Mesenchymal stem cell (in vitro differentiated cells and primary cell): ENCODE measurements around the gene COL27A1.
A peak's percentile ranks its signal among the peaks of the same experiment; 100 is the strongest.

Experiments used
- DNase-seq: peaks from one replicate; pipeline ENCODE4 v3.0.0-alpha.2; 2013
- H2AFZ ChIP-seq: one replicate; pipeline ENCODE4 v1.6.1; 2013; ENCODE audit warnings: low read depth, mild to moderate bottlenecking, control low read depth, inconsistent platforms, low read length, moderate library complexity
- H2AK5ac ChIP-seq: 2 replicates; pipeline ENCODE4 v1.6.1; 2013; ENCODE audit warnings: low read length, moderate library complexity, mild to moderate bottlenecking, inconsistent platforms; ENCODE audit not compliant: severe bottlenecking
- H2BK120ac ChIP-seq: one replicate; pipeline ENCODE4 v1.6.1; 2013; ENCODE audit warnings: low read depth, mild to moderate bottlenecking, inconsistent platforms, low read length, moderate library complexity
- H2BK12ac ChIP-seq, 2 experiments: one replicate each; pipeline ENCODE4 v1.6.1; 2013; ENCODE audit warnings: inconsistent platforms in 2 of 2, low read length in 2 of 2, mild to moderate bottlenecking in 2 of 2, moderate library complexity in 2 of 2, control low read depth in 1 of 2
- H2BK15ac ChIP-seq: one replicate; pipeline ENCODE4 v1.6.1; 2013; ENCODE audit warnings: mild to moderate bottlenecking, low read depth, inconsistent platforms; ENCODE audit not compliant: poor library complexity, severe bottlenecking
- H2BK5ac ChIP-seq: 2 replicates; pipeline ENCODE4 v1.6.1; 2013; ENCODE audit warnings: low read depth, mild to moderate bottlenecking, low read length, control low read depth, inconsistent platforms; ENCODE audit not compliant: poor library complexity, severe bottlenecking
- H3K14ac ChIP-seq, 2 experiments: one replicate each; pipeline ENCODE4 v1.6.1; 2013; ENCODE audit warnings: inconsistent platforms in 2 of 2, low read length in 2 of 2, control low read depth in 1 of 2, mild to moderate bottlenecking in 1 of 2, moderate library complexity in 1 of 2
- H3K18ac ChIP-seq, 2 experiments: one replicate each; pipeline ENCODE4 v1.6.1; 2013; ENCODE audit warnings: inconsistent platforms in 2 of 2, low read length in 2 of 2, control low read depth in 1 of 2, low read depth in 1 of 2, mild to moderate bottlenecking in 1 of 2
- H3K23ac ChIP-seq, 2 experiments: one replicate each; pipeline ENCODE4 v1.6.1; 2013; ENCODE audit warnings: inconsistent platforms in 2 of 2, low read length in 2 of 2, mild to moderate bottlenecking in 2 of 2, moderate library complexity in 2 of 2, control low read depth in 1 of 2
- H3K27ac ChIP-seq: 2 replicates; pipeline ENCODE4 v1.5.1; 2013; ENCODE audit warnings: mild to moderate bottlenecking, moderate library complexity, low read length, control low read depth, inconsistent platforms; ENCODE audit not compliant: poor library complexity, severe bottlenecking
- H3K27me3 ChIP-seq, 2 experiments: 2 replicates each; pipeline versions ENCODE4 v1.6.1 to v1.7.0; 2013; ENCODE audit warnings: low read length in 2 of 2, mild to moderate bottlenecking in 2 of 2, moderate library complexity in 2 of 2, control low read depth in 1 of 2, inconsistent platforms in 1 of 2; ENCODE audit not compliant: control insufficient read depth in 1 of 2, insufficient read depth in 1 of 2
- H3K36me3 ChIP-seq, 2 experiments: 2 replicates each; pipeline versions ENCODE4 v1.6.1 to v1.7.0; 2013; ENCODE audit warnings: low read length in 2 of 2, control low read depth in 1 of 2, inconsistent platforms in 1 of 2, low read depth in 1 of 2, mild to moderate bottlenecking in 1 of 2; ENCODE audit not compliant: insufficient read depth in 2 of 2, control insufficient read depth in 1 of 2
- H3K4ac ChIP-seq, 2 experiments: one replicate each; pipeline ENCODE4 v1.6.1; 2013; ENCODE audit warnings: inconsistent platforms in 2 of 2, low read length in 2 of 2, mild to moderate bottlenecking in 2 of 2, moderate library complexity in 2 of 2, control low read depth in 1 of 2, low read depth in 1 of 2
- H3K4me1 ChIP-seq: 2 replicates; pipeline ENCODE4 v1.6.1; 2013; ENCODE audit warnings: low read depth, low read length, control low read depth; ENCODE audit not compliant: control insufficient read depth, insufficient read depth
- H3K4me2 ChIP-seq: 2 replicates; pipeline ENCODE4 v1.6.1; 2013; ENCODE audit warnings: low read length, mild to moderate bottlenecking, inconsistent platforms; ENCODE audit not compliant: poor library complexity, severe bottlenecking
- H3K4me3 ChIP-seq, 2 experiments: 2 replicates each; pipeline versions ENCODE4 v1.5.1 to v1.7.0; 2013; ENCODE audit warnings: low read length in 2 of 2, mild to moderate bottlenecking in 2 of 2, control low read depth in 1 of 2, low read depth in 1 of 2; ENCODE audit not compliant: insufficient read depth in 1 of 2
- H3K79me1 ChIP-seq: replicated peaks from 2 replicates; pipeline ENCODE4 v1.6.1; 2013; ENCODE audit warnings: mild to moderate bottlenecking, control low read depth, low read length, inconsistent platforms; ENCODE audit not compliant: poor library complexity, severe bottlenecking
- H3K9ac ChIP-seq: 2 replicates; pipeline ENCODE4 v1.7.0; 2013; ENCODE audit warnings: mild to moderate bottlenecking, low read length, moderate library complexity
- H3K9me3 ChIP-seq: 2 replicates; pipeline ENCODE4 v1.7.0; 2013; ENCODE audit warnings: mild to moderate bottlenecking, low read length; ENCODE audit not compliant: control insufficient read depth
- H4K8ac ChIP-seq: one replicate; pipeline ENCODE4 v1.6.1; 2013; ENCODE audit warnings: inconsistent platforms, mild to moderate bottlenecking, low read length, moderate library complexity
- H4K91ac ChIP-seq: one replicate; pipeline ENCODE4 v1.6.1; 2013; ENCODE audit warnings: mild to moderate bottlenecking, low read length, inconsistent platforms
- WGBS: methylation state at CpG from one replicate; pipeline ENCODE4 v1.1.7; 2013; ENCODE audit warnings: mixed read lengths; 5-methylcytosine and 5-hydroxymethylcytosine counted together

The COL27A1 gene

DNA sequence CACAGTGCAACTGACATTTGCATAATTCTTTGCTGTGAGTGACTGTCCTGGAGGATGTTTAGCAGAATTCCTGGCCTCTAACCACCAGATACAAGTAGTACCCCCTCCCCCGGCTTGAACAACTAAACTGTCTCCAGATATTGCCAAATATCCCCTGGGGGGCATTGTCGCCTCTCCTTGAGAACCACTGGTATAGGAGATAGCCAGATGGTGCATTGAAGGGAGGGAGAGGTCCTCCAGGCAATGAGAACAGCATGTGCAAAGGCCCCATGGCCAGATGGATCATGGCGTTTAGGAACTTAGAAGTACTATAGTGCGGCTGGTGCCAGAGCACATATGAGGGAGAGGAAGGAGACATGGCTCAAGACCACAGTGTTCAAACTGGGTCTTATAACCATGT, 148.6 kb downstream of the COL27A1 start:
- H2BK5ac ChIP-seq: no peak overlapping the region
- H3K9ac ChIP-seq: no peak overlapping the region
- H3K18ac ChIP-seq: no peak overlapping the region
- H3K79me1 ChIP-seq: no peaks in the 10 kb centered on the region
- H2BK12ac ChIP-seq: no peak overlapping the region
- H2BK15ac ChIP-seq: no peak overlapping the region
- no peak overlapping the region for H2BK120ac ChIP-seq
- DNase-seq: no peak
- no peak overlapping the region for H3K14ac ChIP-seq
- no peak overlapping the region for H3K4me3 ChIP-seq
- no peaks in the 10 kb centered on the region for H3K9me3 ChIP-seq
- H3K27ac ChIP-seq: no peak overlapping the region
- peaks cover 12 to 86% of the 10 kb centered on the region in 2 experiments for H3K36me3 ChIP-seq
- 94% methylated on average over 3 of the region's 4 CpGs for WGBS
- no peak overlapping the region for H2AK5ac ChIP-seq
- no peak overlapping the region for H4K91ac ChIP-seq
- H3K4me1 ChIP-seq: peaks cover 3% of the 10 kb centered on the region
- H3K27me3 ChIP-seq: no peaks in the 10 kb centered on the region
- no peak overlapping the region for H4K8ac ChIP-seq
- no peak overlapping the region for H3K4me2 ChIP-seq
- no peak overlapping the region for H2AFZ ChIP-seq
- H3K23ac ChIP-seq: no peak overlapping the region
- H3K4ac ChIP-seq: no peak overlapping the region

DNA sequence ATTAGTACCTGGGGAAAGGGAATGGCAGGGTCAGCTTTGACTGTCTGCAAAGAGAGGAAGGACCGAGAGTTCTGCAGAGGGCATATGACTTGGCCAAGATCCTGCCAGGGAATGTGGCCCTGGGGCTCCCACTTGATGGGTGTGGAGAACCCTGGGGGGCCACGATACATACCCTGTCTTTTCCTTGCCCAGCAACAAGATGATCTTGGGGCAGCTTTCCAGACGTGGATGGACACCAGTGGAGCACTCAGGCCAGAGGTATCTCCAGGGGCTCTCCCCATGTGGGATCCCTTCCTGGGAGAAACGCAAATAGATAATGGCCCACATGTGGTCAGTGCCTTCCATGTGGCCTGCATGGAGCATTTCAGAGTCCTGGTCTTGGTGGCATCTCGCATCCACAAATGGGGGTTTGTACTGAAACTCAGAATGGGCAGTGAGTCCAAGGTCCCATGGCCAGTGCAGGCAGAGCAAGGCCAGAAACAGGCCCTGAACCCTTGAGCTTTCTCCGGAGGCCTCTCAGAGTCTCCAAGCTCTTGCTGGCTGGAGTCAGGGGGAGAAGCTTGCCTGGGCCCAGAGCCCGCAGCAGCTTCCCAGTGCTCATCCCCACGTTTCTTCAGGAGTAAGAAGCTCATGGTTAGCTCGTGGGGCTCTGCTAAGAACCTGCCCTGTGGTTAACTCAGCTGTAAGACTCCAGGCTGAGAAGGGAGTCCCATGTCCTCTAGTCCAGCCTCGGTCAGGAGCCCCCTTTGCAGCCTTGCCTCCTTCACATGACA, 149.3 kb downstream of the COL27A1 start:
- Histone ChIP-seq H3K4me2 (no peak overlapping the region), H3K79me1 (no peaks in the 10 kb centered on the region), H2BK5ac (no peak overlapping the region), H3K9ac (no peak overlapping the region), H3K27me3 (no peaks in the 10 kb centered on the region), H2BK15ac (no peak overlapping the region), H4K8ac (no peak overlapping the region), H3K27ac (no peak overlapping the region), H2AK5ac (no peak overlapping the region), H3K14ac (no peak overlapping the region), H3K36me3 (peaks cover 12 to 83% of the 10 kb centered on the region in 2 experiments), H3K18ac (no peak overlapping the region), H3K4me1 (peaks cover 3% of the 10 kb centered on the region), H3K9me3 (no peaks in the 10 kb centered on the region), H3K4ac (no peak overlapping the region), H2AFZ (no peak overlapping the region), H2BK120ac (no peak overlapping the region), H3K4me3 (no peak overlapping the region), H3K23ac (no peak overlapping the region), H4K91ac (no peak overlapping the region), H2BK12ac (no peak overlapping the region)
- WGBS: 86% methylated on average over 10 of the region's 10 CpGs
- DNase-seq: no peak

DNA sequence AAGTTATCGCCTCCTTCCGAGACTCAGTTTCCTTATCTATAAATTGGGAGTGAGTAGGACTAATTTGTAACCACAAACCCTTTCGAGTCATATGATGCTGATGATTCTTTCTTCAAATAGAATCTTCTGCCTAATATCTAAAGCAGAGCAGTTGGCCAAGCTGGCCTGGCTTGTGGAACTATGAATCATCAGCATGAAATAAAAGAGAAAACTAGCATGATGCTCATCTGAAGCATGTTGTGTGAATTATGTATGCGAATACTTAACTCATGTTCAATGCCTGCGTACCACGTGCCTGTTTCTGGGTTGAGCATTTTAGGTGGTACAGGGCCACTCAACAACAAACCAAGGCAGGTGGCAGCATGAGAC, 152.5 kb downstream of the COL27A1 start:
- Histone ChIP-seq H3K4me1 (peaks cover 3% of the 10 kb centered on the region), H3K9ac (peak overlapping the region; percentile 53), H3K79me1 (no peaks in the 10 kb centered on the region), H3K4ac (no peak overlapping the region), H2BK120ac (no peak overlapping the region), H3K23ac (no peak overlapping the region), H3K4me3 (no peak overlapping the region), H4K8ac (no peak overlapping the region), H3K4me2 (no peak overlapping the region), H3K27me3 (no peaks in the 10 kb centered on the region), H3K9me3 (no peaks in the 10 kb centered on the region), H3K18ac (no peak overlapping the region), H2BK15ac (no peak overlapping the region), H3K14ac (no peak overlapping the region), H2AK5ac (no peak overlapping the region), H2AFZ (no peak overlapping the region), H2BK12ac (no peak overlapping the region), H3K36me3 (peaks cover 5 to 71% of the 10 kb centered on the region in 2 experiments), H2BK5ac (no peak overlapping the region), H4K91ac (no peak overlapping the region), H3K27ac (no peak overlapping the region)
- no peak for DNase-seq
- 97% methylated on average over 5 of the region's 6 CpGs for WGBS

DNA sequence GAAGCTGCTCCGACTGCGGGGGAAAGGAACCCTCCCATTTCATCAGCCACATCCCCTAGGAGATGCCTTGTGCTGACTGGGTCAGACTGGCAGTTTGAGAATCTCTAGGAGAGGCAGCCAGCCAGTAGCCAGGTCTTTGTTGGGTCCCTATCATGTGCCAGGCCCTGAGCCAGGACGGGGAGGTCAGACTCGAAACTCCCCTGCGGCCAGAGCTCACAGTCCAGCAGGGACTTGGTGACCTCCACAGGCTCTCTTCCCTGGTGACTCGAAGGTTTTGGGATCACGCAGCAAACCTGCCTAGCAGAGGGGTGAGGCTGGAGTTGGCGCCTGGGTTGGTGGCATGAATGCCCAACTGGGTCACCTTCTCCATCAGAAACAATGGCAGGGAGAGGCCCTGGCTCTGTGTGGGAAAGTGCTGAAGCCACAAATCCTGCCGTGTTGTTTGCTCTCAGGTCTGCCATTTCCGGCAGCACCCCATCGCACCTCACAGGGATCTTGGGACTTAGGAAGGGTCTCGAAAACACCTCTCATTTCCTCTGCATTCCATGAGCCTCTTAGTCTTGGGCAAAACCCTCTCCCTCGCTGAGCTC, 153.1 kb downstream of the COL27A1 start:
- H3K9me3 ChIP-seq: no peaks in the 10 kb centered on the region
- H2AFZ ChIP-seq: no peak overlapping the region
- peaks cover 5 to 70% of the 10 kb centered on the region in 2 experiments for H3K36me3 ChIP-seq
- H3K4me1 ChIP-seq: peaks cover 3% of the 10 kb centered on the region
- H3K4me3 ChIP-seq: no peak overlapping the region
- H3K79me1 ChIP-seq: no peaks in the 10 kb centered on the region
- no peak overlapping the region for H4K91ac ChIP-seq
- H3K14ac ChIP-seq: no peak overlapping the region
- H4K8ac ChIP-seq: no peak overlapping the region
- no peak overlapping the region for H3K23ac ChIP-seq
- H3K27ac ChIP-seq: no peak overlapping the region
- peak overlapping the region; percentile 53 for H3K9ac ChIP-seq
- no peak overlapping the region for H2BK120ac ChIP-seq
- H3K4ac ChIP-seq: no peak overlapping the region
- DNase-seq: no peak
- no peak overlapping the region for H2BK15ac ChIP-seq
- no peak overlapping the region for H3K18ac ChIP-seq
- WGBS: 91% methylated on average over 13 of the region's 13 CpGs
- no peak overlapping the region for H2BK12ac ChIP-seq
- H3K4me2 ChIP-seq: no peak overlapping the region
- H2AK5ac ChIP-seq: no peak overlapping the region
- H2BK5ac ChIP-seq: no peak overlapping the region
- no peaks in the 10 kb centered on the region for H3K27me3 ChIP-seq
